Stimulated activated CD8-positive, alpha-beta memory T cell treated with anti-CD3 and anti-CD28 coated beads, Interleukin-15, amount 100 ng/mL, for 1 hour (primary cell): ENCODE results near the gene AGAP5.

Experiments
- DNase-seq: peaks from one replicate; pipeline ENCODE4 v3.0.0-alpha.2; 2020; ENCODE audit warnings: low read depth

Gene AGAP5

GRCh38 chr10:73653701-73654100 is 44.2 kb downstream of the AGAP5 start:
- no peak for DNase-seq

- DNase-seq = no peak
Measured at GRCh38 chr10:73653195-73653594, 44.7 kb downstream of the AGAP5 start.

- no peak for DNase-seq
Measured at GRCh38 chr10:73650537-73651331, 47.2 kb downstream of the AGAP5 start.

- DNase-seq = no peak
Measured at GRCh38 chr10:73649876-73650536, 47.9 kb downstream of the AGAP5 start.

- DNase-seq = no peak
Measured at GRCh38 chr10:73648975-73649829, 48.7 kb downstream of the AGAP5 start.

- no peak for DNase-seq
Measured at GRCh38 chr10:73647875-73648651, 49.8 kb downstream of the AGAP5 start.

GRCh38 chr10:73647211-73647874 is 50.6 kb downstream of the AGAP5 start:
- DNase-seq = no peak

GRCh38 chr10:73646598-73647041 is 51.3 kb downstream of the AGAP5 start:
- no peak for DNase-seq

GRCh38 chr10:73645251-73645650 is 52.7 kb downstream of the AGAP5 start:
- no peak for DNase-seq

- no peak for DNase-seq
Measured at GRCh38 chr10:73644767-73645166, 53.1 kb downstream of the AGAP5 start.

GRCh38 chr10:73644015-73644743 is 53.7 kb downstream of the AGAP5 start:
- DNase-seq = no peak

- DNase-seq = no peak
Measured at GRCh38 chr10:73643362-73643761, 54.5 kb downstream of the AGAP5 start.

- DNase-seq = no peak
Measured at GRCh38 chr10:73641328-73642060, 56.4 kb downstream of the AGAP5 start, which contains the start of gene MYOZ1. TSS of gene MYOZ1 (minus strand) at chr10:73641474. CDS start at chr10:73640017, 1,457 bp downstream.

- no peak for DNase-seq
Measured at GRCh38 chr10:73639286-73639685, 58.6 kb downstream of the AGAP5 start.

- DNase-seq = no peak
Measured at GRCh38 chr10:73635781-73636180, 62.1 kb downstream of the AGAP5 start.

GRCh38 chr10:73634421-73634820 is 63.5 kb downstream of the AGAP5 start:
- DNase-seq = no peak

- DNase-seq = no peak
Measured at GRCh38 chr10:73629165-73629564, 68.7 kb downstream of the AGAP5 start.

GRCh38 chr10:73628405-73628804 is 69.5 kb downstream of the AGAP5 start:
- no peak for DNase-seq

GRCh38 chr10:73627300-73627699 is 70.6 kb downstream of the AGAP5 start:
- DNase-seq = no peak
